ENCODE measurements around the gene TSPAN2.

TSPAN2 gene

DNA sequence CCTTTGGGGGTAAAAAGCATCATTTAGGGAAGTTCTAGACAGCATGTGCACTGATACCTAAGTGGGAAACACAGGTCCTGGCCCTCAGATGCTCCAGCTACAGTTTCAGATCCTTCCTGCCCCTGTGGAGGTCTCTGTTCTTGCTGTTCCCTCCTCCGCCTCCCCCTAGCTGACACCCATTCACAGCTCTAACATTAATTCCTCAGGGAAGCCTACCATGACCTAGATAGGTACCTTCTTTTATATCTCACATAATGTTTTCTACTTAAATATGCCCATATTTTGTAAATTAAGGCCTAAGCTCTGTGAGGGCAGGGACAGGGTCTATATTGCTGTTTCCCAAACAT is 11.3 kb downstream of the TSPAN2 start:
- TF ChIP-seq CTCF (IDR thresholded peaks at IDR 0.05; ENCODE audit: insufficient read depth, low read depth, low read length, missing control alignments), result no peak
- no peak overlapping the region for H3K4me3 ChIP-seq (ENCODE audit: low read length)
- DNase-seq (ENCODE audit: low read depth), result no peak

GRCh38 chr1:115077286-115077983 is 11.9 kb downstream of the TSPAN2 start:
- no peak overlapping the region for H3K4me3 ChIP-seq (ENCODE audit: low read length)
- TF ChIP-seq CTCF (IDR thresholded peaks at IDR 0.05; ENCODE audit: insufficient read depth, low read depth, low read length, missing control alignments), result no peak
- no peak for DNase-seq (ENCODE audit: low read depth)

- TF ChIP-seq CTCF (IDR thresholded peaks at IDR 0.05; ENCODE audit: insufficient read depth, low read depth, low read length, missing control alignments), result no peak
- peak; percentile 40 for DNase-seq (ENCODE audit: low read depth)
- H3K4me3 ChIP-seq (ENCODE audit: low read length), result no peak overlapping the region
These were observed 12.9 kb downstream of the TSPAN2 start for GRCh38 chr1:115076384-115076915.

- no peak overlapping the region for H3K4me3 ChIP-seq (ENCODE audit: low read length)
- no peak for TF ChIP-seq CTCF (IDR thresholded peaks at IDR 0.05; ENCODE audit: insufficient read depth, low read depth, low read length, missing control alignments)
- DNase-seq (ENCODE audit: low read depth), result no peak
These were observed 14.3 kb downstream of the TSPAN2 start for GRCh38 chr1:115074839-115075534.

DNA sequence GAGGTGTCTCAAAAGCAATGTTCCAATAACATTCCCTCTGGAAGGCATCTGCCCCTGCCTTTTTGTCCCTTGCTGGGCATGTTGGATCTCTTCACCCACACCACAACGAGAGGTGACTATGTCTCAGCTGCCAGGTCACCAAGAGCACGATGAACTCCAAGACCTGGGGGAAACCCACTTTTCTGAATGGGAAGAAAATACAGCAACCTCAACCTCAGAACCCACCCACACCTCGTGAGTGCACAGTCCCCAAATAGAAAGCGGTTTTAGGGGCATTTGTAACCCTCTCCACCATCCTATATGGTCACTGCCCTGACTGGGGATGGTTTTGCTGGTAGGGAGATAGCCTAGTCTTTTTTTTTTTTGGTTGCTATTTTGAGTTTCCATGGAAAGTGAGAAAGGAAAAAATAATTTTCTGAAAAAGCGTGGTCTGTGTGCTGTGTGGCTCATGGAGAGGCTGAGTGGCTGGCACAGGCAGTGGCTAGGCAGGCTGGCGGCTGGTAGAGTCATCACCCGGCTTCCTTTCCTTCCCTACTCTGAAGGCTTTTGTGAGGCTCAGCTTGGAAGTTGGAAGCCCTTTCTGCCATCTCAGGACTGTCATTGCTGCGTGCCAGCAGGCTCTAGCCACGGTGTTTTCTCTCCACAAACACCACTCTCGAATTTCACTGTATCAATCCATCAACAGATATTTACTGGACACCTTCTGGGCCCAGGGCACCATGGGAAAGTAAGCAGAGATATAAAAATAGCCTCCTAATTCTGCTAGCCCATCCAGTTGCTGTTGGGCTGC is 15.8 kb downstream of the TSPAN2 start:
- no peak for DNase-seq (ENCODE audit: low read depth)
- H3K4me3 ChIP-seq (ENCODE audit: low read length), result no peak overlapping the region
- no peak for TF ChIP-seq CTCF (IDR thresholded peaks at IDR 0.05; ENCODE audit: insufficient read depth, low read depth, low read length, missing control alignments)

DNA sequence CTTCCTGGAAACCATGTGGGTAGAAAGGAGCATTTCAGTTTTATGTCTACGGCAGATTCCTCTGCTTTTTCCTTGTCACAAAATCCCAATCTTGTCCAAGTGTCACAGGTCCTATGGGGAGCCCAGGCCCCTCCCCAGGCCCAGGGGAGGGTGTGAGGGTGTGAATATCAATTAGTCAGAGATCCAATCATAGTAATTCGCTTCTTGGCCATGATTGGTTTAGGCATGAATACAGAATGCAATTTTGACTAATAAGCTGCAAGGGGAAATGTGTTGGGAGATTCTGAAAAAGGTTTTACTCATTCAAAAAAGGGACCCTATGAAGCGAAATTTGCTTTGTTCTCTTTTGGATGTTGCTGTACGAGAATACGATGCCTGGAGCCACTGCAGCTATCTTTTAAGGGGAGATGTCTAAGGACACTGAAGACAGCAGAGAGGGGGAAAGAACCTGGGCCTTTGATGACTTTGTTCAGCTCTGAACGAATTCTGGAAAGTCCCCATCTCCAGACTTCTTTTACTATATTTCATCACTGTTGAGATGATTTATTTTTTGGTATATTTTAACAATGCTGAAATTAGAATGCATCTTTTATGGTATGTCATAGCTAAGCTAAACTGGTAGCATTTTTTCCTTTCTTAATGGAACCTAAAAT is 18.2 kb downstream of the TSPAN2 start:
- no peak overlapping the region for H3K4me3 ChIP-seq (ENCODE audit: low read length)
- TF ChIP-seq CTCF (IDR thresholded peaks at IDR 0.05; ENCODE audit: insufficient read depth, low read depth, low read length, missing control alignments), result no peak
- DNase-seq (ENCODE audit: low read depth), result no peak
